HG03457 (cell line): ENCODE measurements around the gene LITAF.
"Not testable (repeated sequence)": the region's sequence is repeated elsewhere in the genome, so short reads cannot be mapped to it uniquely, and the experiment has no call there.

Source experiments
- ATAC-seq: cut with Tn5 transposase; IDR thresholded peaks from one replicate; pipeline ENCODE4 v1.9.1; 2021; ENCODE audit warnings: moderate number of reproducible peaks; ENCODE audit not compliant: unreplicated experiment

LITAF gene

DNA sequence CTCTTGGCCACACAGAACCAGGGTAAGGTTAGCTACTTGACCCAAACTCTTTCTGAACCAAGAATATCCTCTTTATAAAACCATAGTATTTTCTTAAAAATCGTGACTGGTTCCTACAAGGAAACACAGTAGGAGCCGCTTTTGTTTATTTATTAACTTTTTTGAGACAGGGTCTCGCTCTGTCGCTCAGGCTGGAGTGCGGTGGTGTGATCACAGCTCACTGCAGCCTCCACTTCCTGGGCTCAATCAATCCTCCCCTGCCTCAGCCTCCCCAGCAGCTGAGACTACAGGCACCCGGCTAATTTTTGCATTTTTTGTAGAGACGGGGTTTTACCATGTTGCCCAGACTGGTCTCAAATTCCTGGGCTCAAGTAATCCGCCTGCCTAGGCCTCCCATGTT is 14.7 kb upstream of the LITAF start:
- ATAC-seq, result no peak

DNA sequence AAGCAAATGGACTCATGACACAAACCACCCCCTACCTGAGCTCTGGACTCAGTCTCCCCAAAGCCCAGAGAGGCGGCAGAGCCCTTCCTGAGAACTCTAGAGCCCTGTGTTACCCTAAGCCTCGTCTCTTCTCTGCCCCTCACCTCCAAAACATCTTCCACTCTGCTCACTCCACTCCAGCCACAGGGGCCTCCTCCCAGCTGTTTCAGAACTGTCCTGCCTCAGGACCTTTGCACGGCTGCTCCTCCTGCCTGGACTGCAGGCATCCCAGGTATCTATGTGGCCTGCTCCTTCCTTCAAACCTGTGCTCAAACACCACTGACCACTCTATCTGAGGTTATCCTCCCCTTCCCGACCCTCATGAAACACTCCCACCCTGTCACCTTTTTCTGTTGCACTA is 12.9 kb upstream of the LITAF start:
- ATAC-seq, result no peak

DNA sequence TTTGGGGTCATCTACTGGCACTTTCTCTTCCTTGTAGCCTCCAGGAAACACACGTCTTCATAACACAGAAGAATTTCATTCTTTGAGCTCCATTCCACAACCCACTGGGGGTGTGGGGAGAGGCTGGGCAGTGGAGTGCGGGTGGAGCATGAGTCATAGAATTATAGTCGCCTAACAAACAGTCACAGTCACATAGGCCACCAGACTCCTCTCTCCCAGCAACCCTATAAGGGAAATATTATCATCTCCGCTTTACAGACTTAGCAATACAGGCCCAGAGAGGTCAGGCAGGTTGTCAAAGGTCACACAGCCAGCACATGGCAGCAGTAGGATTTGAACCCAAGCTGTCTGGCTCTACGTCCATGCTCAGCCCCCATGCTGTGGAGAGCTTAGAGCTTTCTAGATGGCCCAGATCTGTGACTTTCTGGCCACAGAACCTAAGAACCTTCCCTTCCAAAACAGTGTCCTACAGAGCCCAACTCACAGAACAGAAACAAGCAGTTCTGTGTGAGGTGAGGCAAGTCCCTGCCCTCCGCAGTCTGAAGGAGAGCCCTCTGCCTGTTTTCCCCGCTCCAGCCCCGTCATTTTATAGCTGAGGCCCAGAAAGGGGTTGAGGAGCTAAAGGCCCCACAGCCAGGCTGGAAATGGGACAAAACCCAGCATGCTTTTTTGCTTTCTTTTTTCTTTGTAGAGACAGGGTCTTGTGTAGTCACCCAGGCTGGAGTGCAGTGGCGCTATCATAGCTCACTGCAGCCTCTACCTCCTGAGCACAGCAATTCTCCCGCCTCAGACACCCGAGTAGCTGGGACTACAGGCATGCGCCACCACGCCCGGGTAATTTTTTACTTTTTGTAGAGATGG is 10.7 kb upstream of the LITAF start:
- ATAC-seq, result no peak

DNA sequence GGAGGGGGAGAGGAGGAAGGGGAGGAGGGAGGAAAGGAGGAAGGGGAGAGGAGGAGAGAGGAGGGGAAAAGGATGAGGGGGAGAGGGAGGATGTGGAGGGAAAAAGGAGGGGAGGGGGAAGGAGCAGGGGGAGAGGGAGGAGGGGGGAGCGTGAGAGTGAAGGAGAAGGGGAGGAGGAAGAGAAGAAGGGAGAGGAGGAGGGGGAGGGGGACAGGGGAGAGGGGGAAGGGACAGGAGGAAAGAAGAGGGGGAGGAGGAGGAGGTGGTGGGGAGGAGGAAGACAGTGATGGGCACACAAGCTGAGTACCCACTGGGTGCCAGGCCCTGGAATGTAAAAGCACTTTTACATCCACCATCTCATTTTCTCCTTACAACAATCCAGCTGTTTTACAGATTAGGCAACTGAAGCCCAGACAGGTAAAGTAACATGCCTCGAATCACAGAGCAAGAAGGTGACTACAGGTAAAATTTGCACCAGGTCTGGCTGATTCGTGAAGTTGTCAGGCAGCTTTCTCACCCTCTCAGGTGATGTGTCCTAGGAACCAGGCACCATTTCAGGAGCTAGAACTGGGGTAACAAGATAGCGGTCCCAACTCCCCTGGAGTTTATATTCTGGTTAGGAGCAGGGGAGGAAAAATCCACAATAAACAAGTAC is 10.0 kb upstream of the LITAF start:
- no peak for ATAC-seq

DNA sequence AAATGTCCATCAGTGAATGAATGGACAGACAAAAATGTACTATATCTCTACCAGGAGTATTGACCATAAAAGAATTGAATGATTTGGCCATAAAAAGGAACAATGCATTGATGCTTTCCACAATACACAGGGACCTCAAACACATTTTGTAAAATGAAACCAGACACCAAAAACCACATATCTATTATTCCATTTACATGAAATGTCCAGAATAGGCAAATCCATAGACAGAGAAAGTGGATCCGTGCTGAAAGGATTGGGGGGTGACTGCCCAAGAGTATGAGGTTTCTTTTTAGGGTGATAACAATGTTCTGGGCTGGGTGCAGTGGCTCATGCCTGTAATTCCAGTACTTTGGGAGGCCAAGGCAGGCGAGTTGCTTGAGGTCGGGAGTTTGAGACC is 6.9 kb upstream of the LITAF start:
- no peak for ATAC-seq

DNA sequence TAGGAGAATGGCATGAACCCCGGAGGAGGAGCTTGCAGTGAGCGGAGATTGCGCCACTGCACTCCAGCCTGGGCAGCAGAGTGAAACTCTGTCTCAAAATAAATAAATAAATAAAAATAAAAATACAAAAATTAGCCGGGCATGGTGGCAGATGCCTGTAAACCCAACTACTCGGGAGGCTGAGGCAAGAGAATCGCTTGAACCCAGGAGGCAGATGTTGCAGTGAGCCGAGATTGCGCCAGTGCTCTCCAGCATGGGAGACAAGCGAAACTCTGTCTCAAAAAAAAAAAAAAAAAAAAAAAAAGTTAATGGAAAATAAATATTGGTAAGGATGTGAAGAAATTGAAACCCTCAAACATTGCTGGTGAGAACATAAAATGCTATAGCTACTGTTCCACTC is 6.4 kb upstream of the LITAF start:
- ATAC-seq, result not testable (repeated sequence)

DNA sequence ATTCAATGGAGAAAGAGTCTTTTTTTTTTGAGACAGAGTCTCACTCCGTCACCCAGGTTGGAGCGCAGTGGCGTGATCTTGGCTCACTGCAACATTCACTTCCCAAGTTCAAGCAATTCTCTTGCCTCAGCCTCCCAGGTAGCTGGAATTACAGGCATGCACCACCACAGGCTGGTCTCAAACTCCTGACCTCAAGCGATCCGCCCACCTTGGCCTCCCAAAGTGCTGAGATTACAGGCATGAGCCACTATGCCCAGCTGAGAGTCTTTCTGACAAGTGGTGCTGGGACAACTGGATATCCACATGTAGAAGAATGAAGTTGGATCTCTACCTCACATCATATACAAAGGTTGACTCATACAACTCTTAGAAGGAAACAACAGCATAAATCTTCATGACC is 4.9 kb upstream of the LITAF start:
- ATAC-seq, result not testable (repeated sequence)

DNA sequence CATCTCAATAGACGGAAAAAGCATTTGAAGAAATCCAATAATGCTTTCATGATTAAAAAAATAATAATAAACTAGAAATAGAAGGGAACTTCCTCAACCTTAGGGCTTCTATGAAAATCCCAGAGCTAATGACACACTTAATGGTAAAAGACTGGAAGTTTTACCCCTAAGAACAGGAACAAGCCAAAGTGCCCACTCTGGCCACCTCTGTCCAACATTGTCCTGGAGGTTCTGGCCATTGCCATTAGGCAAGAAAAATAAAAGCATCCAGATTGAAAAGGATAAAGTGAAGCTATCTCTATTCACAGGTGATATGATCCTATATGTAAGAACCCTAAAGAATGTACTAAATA is 2.5 kb upstream of the LITAF start:
- ATAC-seq, result no peak

DNA sequence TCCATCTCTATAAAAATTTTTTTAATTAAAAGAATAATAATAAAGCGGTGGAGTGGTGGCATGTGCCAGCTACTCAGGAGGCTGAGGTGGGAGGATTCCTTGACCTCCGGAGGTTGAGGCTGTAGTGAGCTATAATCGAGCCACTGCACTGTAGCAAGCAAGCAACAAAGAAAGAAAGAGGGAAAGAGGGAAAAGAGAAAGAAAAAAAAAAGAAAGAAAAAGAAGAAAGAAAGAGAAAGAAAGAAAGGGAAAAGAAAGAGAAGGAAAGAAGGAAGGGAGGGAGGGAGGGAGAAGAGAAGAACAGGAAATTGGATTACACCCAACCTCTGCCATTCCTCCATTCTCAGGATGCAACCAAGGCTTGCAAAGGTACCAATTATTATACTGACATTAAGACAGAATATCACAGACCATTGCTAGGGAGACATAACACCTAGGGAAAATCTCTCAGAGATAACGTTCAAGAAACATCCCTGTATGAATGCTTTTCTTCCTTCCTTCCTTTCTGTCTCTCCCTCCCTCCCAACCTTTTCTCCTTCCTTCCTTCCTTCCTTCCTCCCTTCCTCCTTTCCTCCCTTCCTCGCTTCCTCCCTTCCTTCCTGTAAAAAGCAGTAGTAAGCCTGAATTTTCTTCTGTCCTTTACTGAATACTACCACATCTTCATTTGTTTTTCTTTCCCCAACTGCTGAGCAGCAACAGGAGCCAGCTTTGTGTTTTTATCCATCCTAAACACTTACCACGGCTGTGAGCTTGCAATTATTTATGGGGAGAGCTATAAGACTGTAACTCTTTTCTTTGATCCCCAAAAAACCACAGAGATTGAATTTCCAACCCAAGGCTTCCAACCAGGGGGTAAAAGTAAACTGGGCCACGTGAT is 1.8 kb upstream of the LITAF start:
- ATAC-seq, result no peak

DNA sequence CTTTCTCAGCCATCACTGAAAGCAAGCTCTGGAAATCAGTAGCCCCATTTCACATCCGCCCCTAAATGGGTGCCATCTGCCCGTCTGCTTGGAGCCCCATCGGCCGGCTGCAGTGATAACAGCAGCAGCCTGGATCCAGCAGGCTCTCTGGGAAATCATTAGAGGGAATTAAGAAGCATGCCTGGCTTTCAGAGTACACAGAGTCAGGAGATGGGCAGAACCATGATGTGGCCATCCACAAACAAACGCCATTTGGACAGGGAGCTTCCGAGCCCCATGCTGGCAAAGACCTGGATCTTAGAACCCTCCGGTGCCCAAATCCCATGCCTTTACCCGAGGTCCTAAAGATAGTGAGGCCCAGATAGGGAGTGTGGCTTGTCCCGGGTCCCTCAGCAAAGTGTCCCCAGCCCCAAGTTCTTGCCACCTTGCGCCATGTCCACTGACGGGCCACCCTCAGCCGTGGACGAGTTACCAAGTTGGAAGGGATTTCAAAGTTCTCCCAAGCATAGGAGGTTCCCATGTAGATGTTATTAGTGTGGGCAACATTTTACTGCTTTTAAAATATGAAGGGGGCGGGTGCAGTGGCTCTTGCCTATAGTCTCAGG is 1.0 kb upstream of the LITAF start:
- no peak for ATAC-seq

DNA sequence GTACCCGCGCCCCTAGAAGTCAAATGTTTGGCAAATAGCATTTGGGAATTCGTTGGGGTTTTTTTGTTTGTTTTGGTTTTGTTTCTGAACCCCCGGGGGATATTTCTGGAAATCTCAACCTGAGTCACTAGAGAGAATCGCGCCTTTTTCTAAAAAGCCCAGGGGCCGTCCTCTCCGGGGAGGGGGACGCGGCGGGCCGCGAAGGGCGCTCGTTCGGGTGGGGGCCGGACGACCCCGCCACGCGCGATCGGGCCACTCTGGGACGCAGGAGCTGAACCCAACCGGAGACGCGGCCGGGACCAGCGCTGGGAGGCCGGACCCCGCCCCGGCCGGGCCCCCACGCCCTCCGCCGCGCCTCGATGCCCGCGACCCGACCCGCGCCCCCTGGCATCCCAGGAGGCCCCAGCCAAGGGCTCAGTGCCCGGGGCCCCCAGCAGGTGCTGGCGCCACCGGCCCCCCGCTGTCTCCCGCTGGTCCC is 302 bp downstream of the LITAF start:
- ATAC-seq, result no peak

DNA sequence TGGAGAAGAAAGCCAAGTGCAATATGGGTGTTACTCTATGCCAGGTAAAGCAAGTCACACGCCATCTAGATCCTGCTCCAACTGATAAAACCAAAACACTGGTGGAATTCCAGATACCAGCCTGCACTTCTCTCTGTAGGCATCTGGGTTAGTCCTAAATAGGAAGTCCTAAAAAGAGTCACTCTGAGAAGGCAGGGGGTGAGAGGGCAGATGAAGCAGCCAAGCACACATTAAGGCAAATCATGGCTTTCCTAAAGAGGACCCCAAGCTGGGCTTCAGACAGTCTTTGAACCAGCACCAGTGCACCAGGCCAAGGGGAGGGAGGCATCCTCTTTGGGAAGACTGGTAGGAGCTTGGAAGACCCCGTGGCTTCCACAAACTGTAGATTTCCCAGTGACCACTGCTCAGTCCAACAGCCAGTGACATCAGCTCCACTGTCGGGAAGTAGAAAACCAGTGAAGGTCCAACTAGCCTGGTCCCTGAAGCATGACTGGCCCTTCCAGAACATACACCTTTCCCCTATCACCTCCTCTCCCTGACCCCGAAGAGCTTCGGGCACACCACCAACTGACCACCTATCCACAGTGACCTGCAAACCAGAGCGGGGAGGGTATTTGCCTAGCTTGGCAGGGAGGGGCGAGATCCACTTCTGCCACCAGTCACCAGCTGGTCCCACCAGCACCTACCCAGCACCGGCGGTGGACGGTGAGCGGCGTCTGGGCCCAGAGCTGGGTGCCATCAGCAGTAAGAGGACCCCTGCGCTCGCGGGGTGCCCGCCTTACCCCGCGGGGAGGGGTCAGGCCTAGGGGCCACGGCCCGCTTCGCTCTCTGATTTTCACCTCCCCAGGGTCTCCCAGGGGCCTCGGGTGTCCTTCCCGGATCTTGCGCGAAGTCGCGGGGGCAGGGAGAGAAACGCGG is 1.0 kb downstream of the LITAF start:
- ATAC-seq, result no peak

DNA sequence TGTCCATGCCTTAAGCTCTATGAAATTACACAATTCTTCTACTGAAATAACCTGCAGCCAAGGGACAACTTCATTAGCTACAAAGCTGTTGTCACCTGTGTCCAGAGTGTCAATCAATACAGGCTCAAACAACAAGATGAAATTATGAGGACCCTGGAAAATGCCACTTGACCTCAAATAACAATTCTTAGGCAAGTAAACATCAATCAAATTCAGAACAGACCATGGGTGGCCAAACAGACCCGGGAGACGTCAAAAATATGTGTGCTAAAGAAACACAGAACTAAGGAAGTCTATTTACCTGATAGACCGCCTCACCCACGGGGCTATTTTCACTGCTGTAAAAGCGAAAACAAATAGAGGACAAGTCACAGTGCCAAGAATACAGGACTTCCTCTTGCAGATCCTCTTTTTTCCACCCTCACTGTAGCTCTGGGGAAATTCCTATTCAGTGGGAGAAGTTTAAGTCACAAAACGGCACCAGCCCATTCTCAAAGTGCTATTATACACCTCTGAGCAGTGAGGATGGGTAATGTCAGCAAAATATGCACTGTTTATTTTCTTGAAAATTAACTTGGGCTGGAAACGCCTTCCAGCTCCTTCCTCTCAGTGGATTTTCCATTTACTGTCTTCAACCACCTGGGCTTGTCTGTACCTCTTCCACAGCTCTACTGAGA is 2.7 kb downstream of the LITAF start:
- ATAC-seq, result no peak

DNA sequence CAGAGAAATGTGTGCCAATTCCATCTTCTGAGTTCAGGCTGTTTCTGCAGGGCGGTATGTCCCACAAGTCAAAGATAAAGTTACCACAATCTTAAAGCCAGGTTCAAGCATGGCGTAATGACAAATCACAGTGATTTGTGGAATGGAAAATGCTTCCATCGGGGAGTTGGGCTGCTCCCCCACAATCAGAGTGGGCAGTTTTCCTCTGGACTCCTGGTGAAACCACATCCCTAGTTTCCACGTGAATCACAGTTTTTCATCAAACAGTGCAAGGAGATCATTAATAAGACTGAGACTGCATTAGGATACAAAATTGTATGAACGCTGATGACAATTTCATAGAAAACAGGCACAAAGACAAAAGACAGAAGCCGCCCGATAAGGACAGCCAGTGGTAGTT is 3.6 kb downstream of the LITAF start:
- ATAC-seq, result no peak

DNA sequence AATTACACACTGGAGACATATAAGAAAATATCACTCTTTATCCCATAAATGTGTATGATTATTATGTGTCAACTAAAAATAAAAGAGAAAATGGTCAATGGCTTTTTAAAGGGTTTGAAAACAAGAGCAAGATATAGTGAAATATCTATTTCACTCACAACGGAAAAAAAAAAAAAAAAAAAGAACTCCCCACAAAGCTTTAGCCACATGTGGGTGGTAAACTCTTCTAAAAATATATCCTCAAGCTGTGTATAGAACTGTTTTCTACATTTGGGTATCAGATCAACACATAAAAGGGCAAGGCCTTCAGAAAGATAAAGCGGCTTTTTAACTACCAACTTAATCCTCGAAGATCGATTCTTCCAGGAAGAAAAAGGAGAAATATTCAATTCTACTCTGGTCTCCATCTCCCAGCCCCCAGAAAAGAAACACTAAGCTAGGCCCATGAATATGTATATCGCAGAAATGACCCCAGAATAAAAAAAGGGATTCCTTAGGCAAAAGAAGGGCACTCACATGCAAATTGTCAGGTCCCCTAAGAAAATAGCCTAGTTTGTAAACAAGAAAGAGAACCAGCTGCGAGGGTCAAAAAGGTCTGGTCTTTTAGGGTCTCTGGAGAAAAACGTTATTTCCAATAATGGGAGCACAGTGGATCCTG is 4.4 kb downstream of the LITAF start:
- ATAC-seq, result no peak

DNA sequence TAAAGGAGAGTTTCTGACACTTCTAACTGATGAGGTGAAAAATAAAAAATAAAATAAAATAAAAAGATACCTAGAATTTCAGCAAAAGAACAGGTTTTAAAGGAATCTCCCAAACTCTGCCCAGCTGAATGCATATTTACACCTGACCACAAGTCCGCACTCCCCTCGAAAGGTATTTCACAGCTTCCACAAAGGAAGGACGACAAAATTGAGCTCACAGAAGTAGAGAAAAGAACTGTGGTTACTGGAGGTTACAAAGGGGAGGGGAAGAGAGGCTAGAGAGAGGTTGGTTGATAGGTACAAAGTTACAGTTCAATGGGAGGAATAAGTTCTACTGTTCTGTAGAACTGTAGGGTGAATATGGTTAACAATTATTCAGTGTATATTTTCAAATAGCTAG is 5.0 kb downstream of the LITAF start:
- no peak for ATAC-seq

DNA sequence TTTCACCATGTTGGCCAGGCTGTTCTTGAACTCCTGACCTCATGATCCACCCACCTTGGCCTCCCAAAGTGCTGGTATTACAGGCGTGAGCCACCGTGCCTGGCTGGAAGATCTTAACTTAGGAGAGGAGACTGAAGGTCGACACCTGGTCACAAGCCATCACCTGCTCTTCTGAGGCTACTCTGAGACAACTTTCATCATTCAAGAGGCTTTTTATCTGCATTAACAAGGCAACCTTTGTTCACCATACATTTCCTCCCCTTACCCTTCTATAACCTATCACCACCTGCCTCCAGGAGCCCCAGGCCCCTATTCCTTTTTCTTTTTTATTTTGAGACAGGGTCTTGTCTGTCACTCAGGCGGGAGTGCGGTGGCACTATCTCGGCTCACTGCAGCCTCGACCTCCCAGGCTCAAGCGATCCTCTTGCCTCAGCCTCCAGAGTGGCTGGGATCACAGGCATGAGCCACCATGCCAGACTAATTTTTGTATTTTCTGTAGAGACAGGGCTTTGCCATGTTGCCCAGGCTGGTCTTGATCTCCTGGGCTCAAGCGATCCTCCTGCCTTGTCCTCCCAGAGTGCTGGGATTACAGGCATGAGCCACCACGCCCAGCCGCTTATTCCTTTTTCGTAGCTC is 6.2 kb downstream of the LITAF start:
- no peak for ATAC-seq

DNA sequence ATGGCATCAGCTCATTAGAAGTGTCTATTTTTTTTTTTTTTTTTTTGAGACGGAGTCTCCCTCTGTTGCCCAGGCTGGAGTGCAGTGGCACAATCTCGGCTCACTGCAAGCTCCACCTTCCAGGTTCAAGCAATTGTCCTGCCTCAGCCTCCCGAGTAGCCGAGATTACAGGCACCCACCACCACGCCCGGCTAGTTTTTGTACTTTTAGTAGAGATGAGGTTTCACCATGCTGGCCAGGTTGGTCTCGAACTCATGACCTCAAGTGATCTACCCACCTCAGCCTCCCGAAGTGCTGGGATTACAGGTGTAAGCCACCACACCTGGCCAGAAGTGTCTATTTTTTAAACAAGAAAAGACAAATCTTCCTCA is 9.4 kb downstream of the LITAF start:
- not testable (repeated sequence) for ATAC-seq
